IMR-90 (cell line): ENCODE results near the gene TMEM239. TPM values are rescaled to one million over a fixed set of nuclear protein-coding genes. Genes with fewer than 3 reads are reported as not detected.

Experiments
- ATAC-seq: fragments of 200-7000 bp; cut with Tn5 transposase; 2 replicates; pipeline ENCODE4 v1.9.1; 2020; ENCODE audit warnings: low read depth, mild to moderate bottlenecking, moderate library complexity
- Bru-seq: library from RNA; stranded (reverse); fragments of 400-500 nt; gene quantifications from one replicate; lab custom pipeline; 2021; lab: Mats Ljungman, UMichigan
- BruChase-seq, 2 experiments: library from RNA; stranded (reverse); fragments of 400-500 nt; gene quantifications; one replicate each; lab custom pipeline; 2021; lab: Mats Ljungman, UMichigan
- BruUV-seq: library from RNA; stranded (reverse); fragments of 400-500 nt; replicated peaks from 2 replicates; lab custom pipeline; 2021; lab: Mats Ljungman, UMichigan
- CTCF ChIA-PET: fragments of 300-600 bp; formaldehyde crosslinking; extraction: SDS; loops from one replicate; lab custom pipeline; 2021; ENCODE audit warnings: antibody characterized with exemption; lab: Yijun Ruan, JAX
- POLR2A ChIA-PET: fragments of 300-600 bp; sonication (Branson Sonifier 250); formaldehyde crosslinking; loops from one replicate; lab custom pipeline; 2022; ENCODE audit warnings: antibody characterized with exemption; ENCODE audit not compliant: unreplicated experiment; lab: Charles Lee
- DNase-seq: peaks from one replicate; pipeline ENCODE4 v3.0.0; 2013
- H2AFZ ChIP-seq: replicated peaks from 2 replicates; pipeline ENCODE3; 2013; ENCODE audit warnings: low read length, mild to moderate bottlenecking; ENCODE audit not compliant: poor library complexity
- H2AK5ac ChIP-seq: 2 replicates; pipeline ENCODE4 v1.6.1; 2013; ENCODE audit warnings: low read depth, low read length, inconsistent platforms
- H2AK9ac ChIP-seq: replicated peaks from 2 replicates; pipeline ENCODE3; 2013; ENCODE audit warnings: mild to moderate bottlenecking, low read depth, low read length, moderate library complexity; ENCODE audit not compliant: poor library complexity
- H2BK120ac ChIP-seq: 2 replicates; pipeline ENCODE4 v1.6.1; 2013; ENCODE audit warnings: low read depth, low read length, inconsistent platforms
- H2BK15ac ChIP-seq: 3 replicates; pipeline ENCODE4 v1.6.1; 2013; ENCODE audit warnings: low read depth, low read length, inconsistent platforms
- H2BK20ac ChIP-seq: 2 replicates; pipeline ENCODE4 v1.6.1; 2013; ENCODE audit warnings: low read depth, mild to moderate bottlenecking, inconsistent platforms, low read length, moderate library complexity
- H2BK5ac ChIP-seq: 2 replicates; pipeline ENCODE4 v1.6.1; 2013; ENCODE audit warnings: mild to moderate bottlenecking, low read depth, low read length, inconsistent platforms; ENCODE audit not compliant: poor library complexity, severe bottlenecking
- H3K14ac ChIP-seq: replicated peaks from 2 replicates; pipeline ENCODE4 v1.6.1; 2013; ENCODE audit warnings: low read depth, low read length, inconsistent platforms
- H3K18ac ChIP-seq: 2 replicates; pipeline ENCODE4 v1.6.1; 2013; ENCODE audit warnings: low read depth, low read length, control low read depth
- H3K23ac ChIP-seq: 2 replicates; pipeline ENCODE4 v1.6.1; 2013; ENCODE audit warnings: low read depth, low read length, inconsistent platforms
- H3K27ac ChIP-seq: 2 replicates; pipeline ENCODE4 v1.5.1; 2013; ENCODE audit warnings: mild to moderate bottlenecking, control low read depth, low read length; ENCODE audit not compliant: insufficient read depth
- H3K27me3 ChIP-seq: 2 replicates; pipeline ENCODE4 v1.6.1; 2013; ENCODE audit warnings: low read length; ENCODE audit not compliant: control insufficient read depth, insufficient read depth
- H3K36me3 ChIP-seq: 2 replicates; pipeline ENCODE4 v1.6.1; 2013; ENCODE audit warnings: low read length, mixed read lengths; ENCODE audit not compliant: control insufficient read depth, insufficient read depth
- H3K4ac ChIP-seq: 2 replicates; pipeline ENCODE4 v1.6.1; 2013; ENCODE audit warnings: low read depth, low read length, inconsistent platforms
- H3K4me1 ChIP-seq: 2 replicates; pipeline ENCODE4 v1.6.1; 2013; ENCODE audit warnings: low read length, mixed read lengths; ENCODE audit not compliant: control insufficient read depth, insufficient read depth
- H3K4me2 ChIP-seq: 2 replicates; pipeline ENCODE4 v1.6.1; 2013; ENCODE audit warnings: low read depth, mild to moderate bottlenecking, control low read depth, low read length, moderate library complexity
- H3K4me3 ChIP-seq: 2 replicates; pipeline ENCODE4 v1.5.1; 2013; ENCODE audit warnings: low read depth, mild to moderate bottlenecking, control low read depth, low read length, moderate library complexity; ENCODE audit not compliant: insufficient read depth
- H3K56ac ChIP-seq: 2 replicates; pipeline ENCODE4 v1.6.1; 2013; ENCODE audit warnings: low read length, inconsistent platforms; ENCODE audit not compliant: insufficient read depth; ENCODE audit errors: extremely low read depth
- H3K79me1 ChIP-seq, 2 experiments: 2 replicates each; pipeline ENCODE4 v1.6.1; 2013; ENCODE audit warnings: low read length in 2 of 2, inconsistent platforms in 1 of 2, low read depth in 1 of 2
- H3K9ac ChIP-seq: 2 replicates; pipeline ENCODE4 v1.6.1; 2013; ENCODE audit warnings: low read depth, low read length, control low read depth
- H3K9me1 ChIP-seq: 2 replicates; pipeline ENCODE4 v1.6.1; 2013; ENCODE audit warnings: low read length, inconsistent platforms; ENCODE audit not compliant: insufficient read depth
- H3K9me3 ChIP-seq: 2 replicates; pipeline ENCODE4 v1.6.1; 2013; ENCODE audit warnings: low read length; ENCODE audit not compliant: control insufficient read depth, insufficient read depth
- H4K20me1 ChIP-seq: 2 replicates; pipeline ENCODE4 v1.6.1; 2013; ENCODE audit warnings: low read length, inconsistent platforms; ENCODE audit not compliant: insufficient read depth
- H4K5ac ChIP-seq: 2 replicates; pipeline ENCODE4 v1.6.1; 2013; ENCODE audit warnings: mild to moderate bottlenecking, low read depth, low read length, control low read depth
- H4K8ac ChIP-seq, 2 experiments: 2 replicates each; pipeline ENCODE4 v1.6.1; 2013; ENCODE audit warnings: low read depth in 2 of 2, low read length in 2 of 2, control low read depth in 1 of 2, inconsistent platforms in 1 of 2
- H4K91ac ChIP-seq: 2 replicates; pipeline ENCODE4 v1.6.1; 2013; ENCODE audit warnings: low read depth, low read length, inconsistent platforms; ENCODE audit not compliant: insufficient read depth
- ELK1 ChIP-seq: fragments of 150-350 bp; IDR thresholded peaks from 2 replicates; pipeline ENCODE4 v1.6.1; 2016; ENCODE audit warnings: low read depth, mild to moderate bottlenecking, low read length, moderate library complexity, borderline replicate concordance
- FOS ChIP-seq: fragments of 150-350 bp; IDR thresholded peaks from 2 replicates; pipeline ENCODE4 v1.6.1; 2016; ENCODE audit warnings: low read depth, low read length
- WGBS, 2 experiments: methylation state at CpG; one replicate each; pipeline versions ENCODE4 v1.1.5 to v1.1.7; 2013; ENCODE audit warnings: missing lambda C conversion rate in 2 of 2; ENCODE audit not compliant: insufficient read length in 1 of 2; ENCODE audit errors: extremely low coverage in 2 of 2; 5-methylcytosine and 5-hydroxymethylcytosine counted together
- dilution Hi-C: fragments of 300-500 bp; cut with HindIII; formaldehyde crosslinking; loops from one replicate; pipeline ENCODE4 v1.14.3; 2018; ENCODE audit warnings: low sequenced_read_pairs; ENCODE audit not compliant: unreplicated experiment
- in situ Hi-C: fragments of 300-500 bp; cut with MboI; formaldehyde crosslinking; loops from 3 replicates; pipeline ENCODE4 v1.14.3; 2019; ENCODE audit warnings: low sequenced_read_pairs, inconsistent platforms, mixed read lengths
- intact Hi-C: fragments of 100-400 bp; cut with micrococcal nuclease; formaldehyde crosslinking; loops from 2 replicates; pipeline ENCODE4 v1.10.0; 2022
- long read RNA-seq: library from polyadenylated mRNA; unstranded; transcript quantifications from one replicate; pipeline ENCODE4 v2.0.0, GENCODE V29; 2021; ENCODE audit not compliant: unreplicated experiment
- polyA plus RNA-seq, 3 experiments: library from polyadenylated mRNA; depleted of rRNA; stranded (reverse); fragments of >200 nt; gene quantifications; 2 replicates each; pipeline ENCODE4 v1.2.3, GENCODE V29; 2012; ENCODE audit warnings: low replicate concordance in 1 of 3
- total RNA-seq: library from RNA; depleted of rRNA; stranded (reverse); fragments of >200 nt; gene quantifications from 2 replicates; pipeline ENCODE4 v1.2.3, GENCODE V29; 2012; rRNA removed

TMEM239 gene
- total RNA-seq: not detected in 2 replicates
- 0.32 TPM in 1 of 2 replicates, not detected in the other for polyA plus RNA-seq (2012; rRNA removed)
- 0.09 and 0.11 TPM in 2 replicates for polyA plus RNA-seq (2012; cell fraction: cytosol; rRNA removed)
- 0.92 and 1.0 TPM in 2 replicates for polyA plus RNA-seq (2012; cell fraction: nucleus; rRNA removed; ENCODE audit: low replicate concordance)
- Bru-seq, nascent RNA: percentile 21 among the genes with signal in this experiment
- BruChase-seq, experiment 1, labeled RNA remaining after a 6-hour chase: percentile 30 among the genes with signal in this experiment
- percentile 19 among the genes with signal in this experiment for BruChase-seq, experiment 2, labeled RNA remaining after a 2-hour chase
- long read RNA-seq: 0 reads

DNA sequence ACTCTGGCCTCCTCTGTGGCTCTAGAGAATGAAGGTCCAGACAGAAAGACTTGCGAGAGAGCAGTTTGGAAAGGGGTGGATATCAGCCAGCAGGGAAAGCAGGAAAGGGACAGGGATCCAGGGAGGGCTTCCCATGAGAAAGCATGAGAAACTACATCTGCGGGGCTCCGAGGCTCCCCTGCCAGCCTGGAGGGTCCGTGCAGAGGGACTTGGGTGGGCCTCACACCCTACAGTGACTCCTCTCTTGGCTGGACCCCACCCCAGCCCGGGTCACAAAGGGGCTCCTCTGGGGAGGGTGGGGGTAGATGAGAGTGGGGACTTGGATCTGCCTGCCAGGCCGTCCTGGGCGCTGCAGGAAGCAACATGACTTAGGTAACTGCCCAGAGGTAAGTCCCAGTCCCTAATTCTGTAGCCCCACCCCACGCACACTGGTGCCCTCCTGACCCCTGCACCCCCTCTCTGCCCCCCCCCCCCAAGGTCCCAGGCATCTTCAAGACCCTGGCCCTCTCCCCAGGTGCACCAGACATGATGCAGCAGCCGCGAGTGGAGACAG is at the start of gene TMEM239:
TSS of gene TMEM239 (plus strand) at position 335 of the 553 bp plus-strand sequence. CDS start at position 526, 191 bp downstream.
- Histone ChIP-seq H3K36me3 (no peaks in the 10 kb centered on the region), H2BK15ac (peak within 1 kb of the TSS; percentile 77), H3K79me1 (0 out of 4 replicates have a peak, but pooled peaks cover 0 to 5% of the 10 kb centered on the region in 2 experiments), H4K20me1 (no peaks in the 10 kb centered on the region), H3K4me3 (no peak within 1 kb of the TSS), H4K8ac (peak within 1 kb of the TSS; percentile 36 to 76), H4K5ac (peak within 1 kb of the TSS; percentile 47; the same call in 1 of the 2 replicates), H2BK20ac (peak within 1 kb of the TSS; percentile 91), H2BK5ac (peak within 1 kb of the TSS; percentile 62), H4K91ac (peak within 1 kb of the TSS; percentile 69), H2AFZ (peak within 1 kb of the TSS; percentile 86), H2AK5ac (peak within 1 kb of the TSS; percentile 98), H3K4ac (peak within 1 kb of the TSS; percentile 85), H3K9me3 (peaks cover 2% of the 10 kb centered on the region; the same call in 1 of the 2 replicates), H3K56ac (no peak within 1 kb of the TSS), H3K9ac (no peak within 1 kb of the TSS), H3K14ac (peak within 1 kb of the TSS; percentile 29), H3K18ac (peak within 1 kb of the TSS; percentile 56), H3K9me1 (peaks cover 28% of the 10 kb centered on the region), H2AK9ac (peak within 1 kb of the TSS; percentile 65), H3K27ac (peak within 1 kb of the TSS; percentile 56; the same call in 1 of the 2 replicates), H3K23ac (no peak within 1 kb of the TSS), H3K4me2 (no peak within 1 kb of the TSS), H3K4me1 (peaks cover 35% of the 10 kb centered on the region), H2BK120ac (peak within 1 kb of the TSS; percentile 92), H3K27me3 (no peaks in the 10 kb centered on the region)
- POLR2A ChIA-PET: no interaction called here
- DNase-seq (no peak), ATAC-seq (no peak)
- no peak for TF ChIP-seq ELK1
- no peak for TF ChIP-seq FOS
- in situ Hi-C loops (loop anchor here (25.0 kb wide), 1 partner anchor 704 kb away; the partner anchor contains the start of gene STK35), dilution Hi-C loops (no loop called here), intact Hi-C loops (no loop called here)
- CTCF ChIA-PET: no interaction called here
- BruUV-seq: no TSS peak
- WGBS, 2 experiments: no CpG with 5 or more reads among the region's 10 CpGs
